IMR-90 (cell line): ENCODE results near the gene SRCAP. TPM values are rescaled to one million over a fixed set of nuclear protein-coding genes. Genes with fewer than 3 reads are reported as not detected.

Experiments used
- ATAC-seq: fragments of 200-7000 bp; cut with Tn5 transposase; 2 replicates; pipeline ENCODE4 v1.9.1; 2020; ENCODE audit warnings: low read depth, mild to moderate bottlenecking, moderate library complexity
- BruUV-seq: library from RNA; stranded (reverse); fragments of 400-500 nt; replicated peaks from 2 replicates; lab custom pipeline; 2021; lab: Mats Ljungman, UMichigan
- CTCF ChIA-PET: fragments of 300-600 bp; formaldehyde crosslinking; extraction: SDS; loops from one replicate; lab custom pipeline; 2021; ENCODE audit warnings: antibody characterized with exemption; lab: Yijun Ruan, JAX
- POLR2A ChIA-PET: fragments of 300-600 bp; sonication (Branson Sonifier 250); formaldehyde crosslinking; loops from one replicate; lab custom pipeline; 2022; ENCODE audit warnings: antibody characterized with exemption; ENCODE audit not compliant: unreplicated experiment; lab: Charles Lee
- DNase-seq: peaks from one replicate; pipeline ENCODE4 v3.0.0; 2013
- H2AFZ ChIP-seq: replicated peaks from 2 replicates; pipeline ENCODE3; 2013; ENCODE audit warnings: low read length, mild to moderate bottlenecking; ENCODE audit not compliant: poor library complexity
- H2AK5ac ChIP-seq: 2 replicates; pipeline ENCODE4 v1.6.1; 2013; ENCODE audit warnings: low read depth, low read length, inconsistent platforms
- H2AK9ac ChIP-seq: replicated peaks from 2 replicates; pipeline ENCODE3; 2013; ENCODE audit warnings: mild to moderate bottlenecking, low read depth, low read length, moderate library complexity; ENCODE audit not compliant: poor library complexity
- H2BK120ac ChIP-seq: 2 replicates; pipeline ENCODE4 v1.6.1; 2013; ENCODE audit warnings: low read depth, low read length, inconsistent platforms
- H2BK15ac ChIP-seq: 3 replicates; pipeline ENCODE4 v1.6.1; 2013; ENCODE audit warnings: low read depth, low read length, inconsistent platforms
- H2BK20ac ChIP-seq: 2 replicates; pipeline ENCODE4 v1.6.1; 2013; ENCODE audit warnings: low read depth, mild to moderate bottlenecking, inconsistent platforms, low read length, moderate library complexity
- H2BK5ac ChIP-seq: 2 replicates; pipeline ENCODE4 v1.6.1; 2013; ENCODE audit warnings: mild to moderate bottlenecking, low read depth, low read length, inconsistent platforms; ENCODE audit not compliant: poor library complexity, severe bottlenecking
- H3K14ac ChIP-seq: replicated peaks from 2 replicates; pipeline ENCODE4 v1.6.1; 2013; ENCODE audit warnings: low read depth, low read length, inconsistent platforms
- H3K18ac ChIP-seq: 2 replicates; pipeline ENCODE4 v1.6.1; 2013; ENCODE audit warnings: low read depth, low read length, control low read depth
- H3K23ac ChIP-seq: 2 replicates; pipeline ENCODE4 v1.6.1; 2013; ENCODE audit warnings: low read depth, low read length, inconsistent platforms
- H3K27ac ChIP-seq: 2 replicates; pipeline ENCODE4 v1.5.1; 2013; ENCODE audit warnings: mild to moderate bottlenecking, control low read depth, low read length; ENCODE audit not compliant: insufficient read depth
- H3K27me3 ChIP-seq: 2 replicates; pipeline ENCODE4 v1.6.1; 2013; ENCODE audit warnings: low read length; ENCODE audit not compliant: control insufficient read depth, insufficient read depth
- H3K36me3 ChIP-seq: 2 replicates; pipeline ENCODE4 v1.6.1; 2013; ENCODE audit warnings: low read length, mixed read lengths; ENCODE audit not compliant: control insufficient read depth, insufficient read depth
- H3K4ac ChIP-seq: 2 replicates; pipeline ENCODE4 v1.6.1; 2013; ENCODE audit warnings: low read depth, low read length, inconsistent platforms
- H3K4me1 ChIP-seq: 2 replicates; pipeline ENCODE4 v1.6.1; 2013; ENCODE audit warnings: low read length, mixed read lengths; ENCODE audit not compliant: control insufficient read depth, insufficient read depth
- H3K4me2 ChIP-seq: 2 replicates; pipeline ENCODE4 v1.6.1; 2013; ENCODE audit warnings: low read depth, mild to moderate bottlenecking, control low read depth, low read length, moderate library complexity
- H3K4me3 ChIP-seq: 2 replicates; pipeline ENCODE4 v1.5.1; 2013; ENCODE audit warnings: low read depth, mild to moderate bottlenecking, control low read depth, low read length, moderate library complexity; ENCODE audit not compliant: insufficient read depth
- H3K56ac ChIP-seq: 2 replicates; pipeline ENCODE4 v1.6.1; 2013; ENCODE audit warnings: low read length, inconsistent platforms; ENCODE audit not compliant: insufficient read depth; ENCODE audit errors: extremely low read depth
- H3K79me1 ChIP-seq, 2 experiments: 2 replicates each; pipeline ENCODE4 v1.6.1; 2013; ENCODE audit warnings: low read length in 2 of 2, inconsistent platforms in 1 of 2, low read depth in 1 of 2
- H3K9ac ChIP-seq: 2 replicates; pipeline ENCODE4 v1.6.1; 2013; ENCODE audit warnings: low read depth, low read length, control low read depth
- H3K9me1 ChIP-seq: 2 replicates; pipeline ENCODE4 v1.6.1; 2013; ENCODE audit warnings: low read length, inconsistent platforms; ENCODE audit not compliant: insufficient read depth
- H3K9me3 ChIP-seq: 2 replicates; pipeline ENCODE4 v1.6.1; 2013; ENCODE audit warnings: low read length; ENCODE audit not compliant: control insufficient read depth, insufficient read depth
- H4K20me1 ChIP-seq: 2 replicates; pipeline ENCODE4 v1.6.1; 2013; ENCODE audit warnings: low read length, inconsistent platforms; ENCODE audit not compliant: insufficient read depth
- H4K5ac ChIP-seq: 2 replicates; pipeline ENCODE4 v1.6.1; 2013; ENCODE audit warnings: mild to moderate bottlenecking, low read depth, low read length, control low read depth
- H4K8ac ChIP-seq, 2 experiments: 2 replicates each; pipeline ENCODE4 v1.6.1; 2013; ENCODE audit warnings: low read depth in 2 of 2, low read length in 2 of 2, control low read depth in 1 of 2, inconsistent platforms in 1 of 2
- H4K91ac ChIP-seq: 2 replicates; pipeline ENCODE4 v1.6.1; 2013; ENCODE audit warnings: low read depth, low read length, inconsistent platforms; ENCODE audit not compliant: insufficient read depth
- CEBPB ChIP-seq: IDR thresholded peaks from 2 replicates; pipeline ENCODE4 v1.6.1; 2012; ENCODE audit warnings: low read depth, low read length, improper control_type of control experiment
- CHD1 ChIP-seq: IDR thresholded peaks from 2 replicates; pipeline ENCODE4 v1.6.1; 2012; ENCODE audit warnings: low read depth, low read length, improper control_type of control experiment
- MAFK ChIP-seq: IDR thresholded peaks from 2 replicates; pipeline ENCODE4 v1.6.1; 2012; ENCODE audit warnings: low read depth, low read length, improper control_type of control experiment
- MAZ ChIP-seq: IDR thresholded peaks from 2 replicates; pipeline ENCODE4 v1.6.1; 2012; ENCODE audit warnings: low read depth, mild to moderate bottlenecking, low read length, improper control_type of control experiment, moderate library complexity, borderline replicate concordance
- RCOR1 ChIP-seq: IDR thresholded peaks from 2 replicates; pipeline ENCODE4 v1.6.1; 2012; ENCODE audit warnings: mild to moderate bottlenecking, low read length, improper control_type of control experiment; ENCODE audit not compliant: insufficient replicate concordance
- SMC3 ChIP-seq: fragments of 150-350 bp; IDR thresholded peaks from 2 replicates; pipeline ENCODE4 v1.6.1; 2016; ENCODE audit warnings: low read depth, mild to moderate bottlenecking, antibody characterized with exemption, low read length, moderate library complexity
- WGBS, 2 experiments: methylation state at CpG; one replicate each; pipeline versions ENCODE4 v1.1.5 to v1.1.7; 2013; ENCODE audit warnings: missing lambda C conversion rate in 2 of 2; ENCODE audit not compliant: insufficient read length in 1 of 2; ENCODE audit errors: extremely low coverage in 2 of 2; 5-methylcytosine and 5-hydroxymethylcytosine counted together
- dilution Hi-C: fragments of 300-500 bp; cut with HindIII; formaldehyde crosslinking; loops from one replicate; pipeline ENCODE4 v1.14.3; 2018; ENCODE audit warnings: low sequenced_read_pairs; ENCODE audit not compliant: unreplicated experiment
- in situ Hi-C: fragments of 300-500 bp; cut with MboI; formaldehyde crosslinking; loops from 3 replicates; pipeline ENCODE4 v1.14.3; 2019; ENCODE audit warnings: low sequenced_read_pairs, inconsistent platforms, mixed read lengths
- intact Hi-C: fragments of 100-400 bp; cut with micrococcal nuclease; formaldehyde crosslinking; loops from 2 replicates; pipeline ENCODE4 v1.10.0; 2022
- polyA plus RNA-seq, 3 experiments: library from polyadenylated mRNA; depleted of rRNA; stranded (reverse); fragments of >200 nt; gene quantifications; 2 replicates each; pipeline ENCODE4 v1.2.3, GENCODE V29; 2012; ENCODE audit warnings: low replicate concordance in 1 of 3
- total RNA-seq: library from RNA; depleted of rRNA; stranded (reverse); fragments of >200 nt; gene quantifications from 2 replicates; pipeline ENCODE4 v1.2.3, GENCODE V29; 2012
- TF ChIP-seq, protein P1 (sequence below): fragments of 150-350 bp; IDR thresholded peaks from 2 replicates; pipeline ENCODE4 v1.6.1; 2017; ENCODE audit warnings: mild to moderate bottlenecking, antibody characterized with exemption, low read length, low read depth

SRCAP gene
- total and polyA plus RNA-seq, 2 of the 4 experiments (the other 2 are of a cell fraction) = 4.5 to 8.2 TPM

DNA sequence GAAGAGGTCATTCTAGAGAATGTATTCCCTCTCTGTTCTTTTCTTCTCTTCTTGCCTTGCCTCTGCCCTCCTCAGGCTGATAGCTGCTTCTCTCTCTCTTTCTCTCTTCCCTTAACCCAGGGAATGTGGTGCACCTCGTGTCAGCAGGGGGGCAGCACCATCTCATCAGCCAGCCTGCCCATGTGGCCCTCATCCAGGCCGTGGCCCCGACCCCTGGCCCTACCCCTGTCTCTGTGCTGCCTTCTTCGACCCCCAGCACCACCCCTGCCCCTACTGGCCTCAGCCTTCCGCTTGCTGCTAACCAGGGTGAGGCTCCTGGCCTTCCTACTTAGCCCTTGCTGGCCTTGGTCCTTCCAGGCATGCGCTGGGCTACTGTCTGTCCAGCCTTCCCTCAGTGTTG is 23.5 kb downstream of the SRCAP start:
- Histone ChIP-seq H4K5ac (no peak overlapping the region), H2AFZ (no peak overlapping the region), H3K56ac (no peak overlapping the region), H3K18ac (no peak overlapping the region), H3K4ac (no peak overlapping the region), H2BK120ac (no peak overlapping the region), H3K79me1 (peaks cover 42 to 53% of the 10 kb centered on the region in 2 experiments), H4K20me1 (peaks cover 11% of the 10 kb centered on the region), H3K27me3 (no peaks in the 10 kb centered on the region), H4K8ac (no peak overlapping the region), H3K9ac (no peak overlapping the region), H3K23ac (no peak overlapping the region), H3K36me3 (peaks cover 67% of the 10 kb centered on the region), H2BK20ac (no peak overlapping the region), H3K9me1 (no peaks in the 10 kb centered on the region), H2BK5ac (no peak overlapping the region), H2AK5ac (no peak overlapping the region), H3K14ac (no peak overlapping the region), H3K4me3 (no peak overlapping the region), H3K4me1 (no peaks in the 10 kb centered on the region), H2BK15ac (no peak overlapping the region), H3K9me3 (no peaks in the 10 kb centered on the region), H2AK9ac (peak overlapping the region; percentile 18), H3K27ac (no peak overlapping the region), H3K4me2 (no peak overlapping the region), H4K91ac (no peak overlapping the region)
- TF ChIP-seq CEBPB = no peak
- TF ChIP-seq MAFK = no peak
- TF ChIP-seq CHD1 = no peak
- TF ChIP-seq, protein P1, sequence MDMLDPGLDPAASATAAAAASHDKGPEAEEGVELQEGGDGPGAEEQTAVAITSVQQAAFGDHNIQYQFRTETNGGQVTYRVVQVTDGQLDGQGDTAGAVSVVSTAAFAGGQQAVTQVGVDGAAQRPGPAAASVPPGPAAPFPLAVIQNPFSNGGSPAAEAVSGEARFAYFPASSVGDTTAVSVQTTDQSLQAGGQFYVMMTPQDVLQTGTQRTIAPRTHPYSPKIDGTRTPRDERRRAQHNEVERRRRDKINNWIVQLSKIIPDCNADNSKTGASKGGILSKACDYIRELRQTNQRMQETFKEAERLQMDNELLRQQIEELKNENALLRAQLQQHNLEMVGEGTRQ = no peak
- no peak for TF ChIP-seq RCOR1
- no peak for TF ChIP-seq MAZ
- no peak for TF ChIP-seq SMC3
- intact Hi-C loops = no loop called here
- DNase-seq = no peak
- ATAC-seq = no peak
- no TSS peak for BruUV-seq
- dilution Hi-C loops = no loop called here
- CTCF ChIA-PET = no interaction called here
- 100% methylated on average over 3 of the region's 6 CpGs; no CpG with 5 or more reads in 1 of the 2 experiments for WGBS, 2 experiments
- POLR2A ChIA-PET = no interaction called here
- in situ Hi-C loops = no loop called here
